ENCODE results near the gene MRPL55. TPM values are rescaled to one million over a fixed set of nuclear protein-coding genes. Genes with fewer than 3 reads are reported as not detected.

The MRPL55 gene
- total and polyA plus RNA-seq, 2 of the 13 experiments (the other 11 are each of a cell fraction or from before 2014, with no cell fraction given), result 58.6 to 92.9 TPM

DNA sequence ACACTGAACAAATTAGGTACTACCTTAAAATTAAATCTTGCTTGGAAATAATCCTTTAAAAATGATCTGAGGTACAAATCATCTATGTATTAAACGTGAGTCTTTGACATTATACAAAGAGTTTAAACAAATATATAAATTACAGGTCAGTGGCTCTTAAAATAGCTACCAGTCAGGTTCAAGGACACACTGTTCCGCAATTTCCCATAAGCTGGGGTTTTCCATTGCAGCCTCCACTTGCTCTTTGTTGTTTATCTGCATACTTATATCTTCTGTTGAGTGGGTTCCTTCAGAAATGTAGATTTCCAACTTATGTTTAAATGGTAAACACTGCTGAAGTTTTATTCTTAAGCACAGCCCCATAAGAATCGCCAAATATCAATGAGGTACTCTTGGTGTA is 5.7 kb upstream of the MRPL55 start (continued):
- no peak for TF ChIP-seq ZNF441 (CRISPR knock-in tag; IDR thresholded peaks at IDR 0.05; ENCODE audit: borderline replicate concordance)
- no peak for TF ChIP-seq MXD3 (CRISPR knock-in tag; IDR thresholded peaks at IDR 0.05)
- TF ChIP-seq ZFP41 (CRISPR knock-in tag; IDR thresholded peaks at IDR 0.05; ENCODE audit: borderline replicate concordance), result no peak
- TF ChIP-seq, protein P1, sequence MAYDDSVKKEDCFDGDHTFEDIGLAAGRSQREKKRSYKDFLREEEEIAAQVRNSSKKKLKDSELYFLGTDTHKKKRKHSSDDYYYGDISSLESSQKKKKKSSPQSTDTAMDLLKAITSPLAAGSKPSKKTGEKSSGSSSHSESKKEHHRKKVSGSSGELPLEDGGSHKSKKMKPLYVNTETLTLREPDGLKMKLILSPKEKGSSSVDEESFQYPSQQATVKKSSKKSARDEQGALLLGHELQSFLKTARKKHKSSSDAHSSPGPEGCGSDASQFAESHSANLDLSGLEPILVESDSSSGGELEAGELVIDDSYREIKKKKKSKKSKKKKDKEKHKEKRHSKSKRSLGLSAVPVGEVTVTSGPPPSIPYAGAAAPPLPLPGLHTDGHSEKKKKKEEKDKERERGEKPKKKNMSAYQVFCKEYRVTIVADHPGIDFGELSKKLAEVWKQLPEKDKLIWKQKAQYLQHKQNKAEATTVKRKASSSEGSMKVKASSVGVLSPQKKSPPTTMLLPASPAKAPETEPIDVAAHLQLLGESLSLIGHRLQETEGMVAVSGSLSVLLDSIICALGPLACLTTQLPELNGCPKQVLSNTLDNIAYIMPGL (CRISPR knock-in tag; IDR thresholded peaks at IDR 0.05; ENCODE audit: borderline replicate concordance in 1 of 2, low read depth in 1 of 2), result no peak
- no peak for TF ChIP-seq POLR2G (IDR thresholded peaks at IDR 0.05; ENCODE audit: low read depth, low read length)
- TF ChIP-seq, protein P2, sequence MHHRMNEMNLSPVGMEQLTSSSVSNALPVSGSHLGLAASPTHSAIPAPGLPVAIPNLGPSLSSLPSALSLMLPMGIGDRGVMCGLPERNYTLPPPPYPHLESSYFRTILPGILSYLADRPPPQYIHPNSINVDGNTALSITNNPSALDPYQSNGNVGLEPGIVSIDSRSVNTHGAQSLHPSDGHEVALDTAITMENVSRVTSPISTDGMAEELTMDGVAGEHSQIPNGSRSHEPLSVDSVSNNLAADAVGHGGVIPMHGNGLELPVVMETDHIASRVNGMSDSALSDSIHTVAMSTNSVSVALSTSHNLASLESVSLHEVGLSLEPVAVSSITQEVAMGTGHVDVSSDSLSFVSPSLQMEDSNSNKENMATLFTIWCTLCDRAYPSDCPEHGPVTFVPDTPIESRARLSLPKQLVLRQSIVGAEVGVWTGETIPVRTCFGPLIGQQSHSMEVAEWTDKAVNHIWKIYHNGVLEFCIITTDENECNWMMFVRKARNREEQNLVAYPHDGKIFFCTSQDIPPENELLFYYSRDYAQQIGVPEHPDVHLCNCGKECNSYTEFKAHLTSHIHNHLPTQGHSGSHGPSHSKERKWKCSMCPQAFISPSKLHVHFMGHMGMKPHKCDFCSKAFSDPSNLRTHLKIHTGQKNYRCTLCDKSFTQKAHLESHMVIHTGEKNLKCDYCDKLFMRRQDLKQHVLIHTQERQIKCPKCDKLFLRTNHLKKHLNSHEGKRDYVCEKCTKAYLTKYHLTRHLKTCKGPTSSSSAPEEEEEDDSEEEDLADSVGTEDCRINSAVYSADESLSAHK (CRISPR knock-in tag; IDR thresholded peaks at IDR 0.05; ENCODE audit: borderline replicate concordance), result no peak
- TF ChIP-seq SCMH1 (CRISPR knock-in tag; IDR thresholded peaks at IDR 0.05; ENCODE audit: borderline replicate concordance), result no peak
- no peak for TF ChIP-seq ZFP37 (CRISPR knock-in tag; IDR thresholded peaks at IDR 0.05; ENCODE audit: borderline replicate concordance)
- TF ChIP-seq, protein P3, sequence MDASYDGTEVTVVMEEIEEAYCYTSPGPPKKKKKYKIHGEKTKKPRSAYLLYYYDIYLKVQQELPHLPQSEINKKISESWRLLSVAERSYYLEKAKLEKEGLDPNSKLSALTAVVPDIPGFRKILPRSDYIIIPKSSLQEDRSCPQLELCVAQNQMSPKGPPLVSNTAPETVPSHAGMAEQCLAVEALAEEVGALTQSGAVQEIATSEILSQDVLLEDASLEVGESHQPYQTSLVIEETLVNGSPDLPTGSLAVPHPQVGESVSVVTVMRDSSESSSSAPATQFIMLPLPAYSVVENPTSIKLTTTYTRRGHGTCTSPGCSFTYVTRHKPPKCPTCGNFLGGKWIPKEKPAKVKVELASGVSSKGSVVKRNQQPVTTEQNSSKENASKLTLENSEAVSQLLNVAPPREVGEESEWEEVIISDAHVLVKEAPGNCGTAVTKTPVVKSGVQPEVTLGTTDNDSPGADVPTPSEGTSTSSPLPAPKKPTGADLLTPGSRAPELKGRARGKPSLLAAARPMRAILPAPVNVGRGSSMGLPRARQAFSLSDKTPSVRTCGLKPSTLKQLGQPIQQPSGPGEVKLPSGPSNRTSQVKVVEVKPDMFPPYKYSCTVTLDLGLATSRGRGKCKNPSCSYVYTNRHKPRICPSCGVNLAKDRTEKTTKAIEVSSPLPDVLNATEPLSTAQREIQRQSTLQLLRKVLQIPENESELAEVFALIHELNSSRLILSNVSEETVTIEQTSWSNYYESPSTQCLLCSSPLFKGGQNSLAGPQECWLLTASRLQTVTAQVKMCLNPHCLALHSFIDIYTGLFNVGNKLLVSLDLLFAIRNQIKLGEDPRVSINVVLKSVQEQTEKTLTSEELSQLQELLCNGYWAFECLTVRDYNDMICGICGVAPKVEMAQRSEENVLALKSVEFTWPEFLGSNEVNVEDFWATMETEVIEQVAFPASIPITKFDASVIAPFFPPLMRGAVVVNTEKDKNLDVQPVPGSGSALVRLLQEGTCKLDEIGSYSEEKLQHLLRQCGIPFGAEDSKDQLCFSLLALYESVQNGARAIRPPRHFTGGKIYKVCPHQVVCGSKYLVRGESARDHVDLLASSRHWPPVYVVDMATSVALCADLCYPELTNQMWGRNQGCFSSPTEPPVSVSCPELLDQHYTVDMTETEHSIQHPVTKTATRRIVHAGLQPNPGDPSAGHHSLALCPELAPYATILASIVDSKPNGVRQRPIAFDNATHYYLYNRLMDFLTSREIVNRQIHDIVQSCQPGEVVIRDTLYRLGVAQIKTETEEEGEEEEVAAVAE (CRISPR knock-in tag; IDR thresholded peaks at IDR 0.05; ENCODE audit: borderline replicate concordance), result no peak
- no peak for TF ChIP-seq ZNF343 (CRISPR knock-in tag; IDR thresholded peaks at IDR 0.05)
- TF ChIP-seq DDIT3 (CRISPR knock-in tag; IDR thresholded peaks at IDR 0.05), result no peak
- peak; percentile 47; the same call in 1 of the 2 replicates for TF ChIP-seq CEBPG (CRISPR knock-in tag; IDR thresholded peaks at IDR 0.05)
- no peak for TF ChIP-seq ZNF329 (CRISPR knock-in tag; IDR thresholded peaks at IDR 0.05; ENCODE audit: low read depth)
- no peak for TF ChIP-seq KDM3A (CRISPR knock-in tag; IDR thresholded peaks at IDR 0.05; ENCODE audit: low read depth)
- TF ChIP-seq ZNF709 (CRISPR knock-in tag; IDR thresholded peaks at IDR 0.05), result no peak
- TF ChIP-seq DMAP1 (CRISPR knock-in tag; IDR thresholded peaks at IDR 0.05), result no peak
- TF ChIP-seq ZNF614 (CRISPR knock-in tag; IDR thresholded peaks at IDR 0.05; ENCODE audit: borderline replicate concordance), result no peak
- peak; percentile 20; the same call in 1 of the 2 replicates for TF ChIP-seq SIX1 (CRISPR knock-in tag; IDR thresholded peaks at IDR 0.05; ENCODE audit: borderline replicate concordance)
- TF ChIP-seq THRA (CRISPR knock-in tag; IDR thresholded peaks at IDR 0.05; ENCODE audit: borderline replicate concordance), result 0 out of 2 replicates have a peak, but pooled peaks have one; percentile 27
- no peak for TF ChIP-seq CC2D1A (CRISPR knock-in tag; IDR thresholded peaks at IDR 0.05)

Measured in HepG2 (cell line).